Measurements from ENCODE around the gene FNDC4.
A peak's percentile ranks its signal among the peaks of the same experiment; 100 is the strongest.
"Not testable (repeated sequence)": the region's sequence is repeated elsewhere in the genome, so short reads cannot be mapped to it uniquely, and the experiment has no call there.

The FNDC4 gene, protein sequence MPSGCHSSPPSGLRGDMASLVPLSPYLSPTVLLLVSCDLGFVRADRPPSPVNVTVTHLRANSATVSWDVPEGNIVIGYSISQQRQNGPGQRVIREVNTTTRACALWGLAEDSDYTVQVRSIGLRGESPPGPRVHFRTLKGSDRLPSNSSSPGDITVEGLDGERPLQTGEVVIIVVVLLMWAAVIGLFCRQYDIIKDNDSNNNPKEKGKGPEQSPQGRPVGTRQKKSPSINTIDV

GRCh38 chr2:27494944-27495554, at the start of gene FNDC4:
FNDC4 (minus strand) TSS chr2:27495200; CDS start chr2:27494679, 521 bp downstream.
- Histone ChIP-seq H3K9me3 (ENCODE audit: control insufficient read depth, low read length) (no peaks in the 10 kb centered on the region), H3K36me3 (ENCODE audit: control insufficient read depth, insufficient read depth, low read length, severe bottlenecking) (peaks cover 24% of the 10 kb centered on the region), H3K4me1 (ENCODE audit: control insufficient read depth, insufficient read depth, low read length) (peaks cover 28% of the 10 kb centered on the region), H3K27me3 (replicated peaks; ENCODE audit: control insufficient read depth, insufficient read depth, low read length) (no peaks in the 10 kb centered on the region), H3K4me3 (ENCODE audit: low read length) (peak within 1 kb of the TSS; percentile 77), H3K9ac (ENCODE audit: low read length) (peak within 1 kb of the TSS; percentile 88)
- peak; percentile 67 for DNase-seq (ENCODE audit: low read depth)

GRCh38 chr2:27544143-27544821, 49.3 kb upstream of the FNDC4 start:
- no peaks in the 10 kb centered on the region for H3K36me3 ChIP-seq (ENCODE audit: control insufficient read depth, insufficient read depth, low read length, severe bottlenecking)
- DNase-seq (ENCODE audit: low read depth) = no peak
- H3K9ac ChIP-seq (ENCODE audit: low read length) = no peak overlapping the region
- H3K4me1 ChIP-seq (ENCODE audit: control insufficient read depth, insufficient read depth, low read length) = no peaks in the 10 kb centered on the region
- H3K9me3 ChIP-seq (ENCODE audit: control insufficient read depth, low read length) = peaks cover 3% of the 10 kb centered on the region
- no peak overlapping the region for H3K4me3 ChIP-seq (ENCODE audit: low read length)
- H3K27me3 ChIP-seq (replicated peaks; ENCODE audit: control insufficient read depth, insufficient read depth, low read length) = no peaks in the 10 kb centered on the region

DNA sequence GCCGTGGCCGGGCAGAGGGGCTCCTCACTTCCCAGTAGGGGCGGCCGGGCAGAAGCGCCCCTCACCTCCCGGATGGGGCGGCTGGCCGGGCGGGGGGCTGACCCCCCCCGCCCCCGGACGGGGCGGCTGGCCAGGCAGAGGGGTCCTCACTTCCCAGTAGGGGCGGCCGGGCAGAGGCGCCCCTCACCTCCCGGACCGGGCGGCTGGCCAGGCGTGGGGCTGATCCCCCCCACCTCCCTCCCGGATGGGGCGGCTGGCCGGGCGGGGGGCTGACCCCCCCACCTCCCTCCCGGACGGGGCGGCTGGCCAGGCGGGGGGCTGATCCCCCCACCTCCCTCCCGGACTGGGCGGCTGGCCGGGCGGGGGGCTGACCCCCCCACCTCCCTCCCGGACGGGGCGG, 44.6 kb upstream of the FNDC4 start:
- H3K27me3 ChIP-seq (replicated peaks; ENCODE audit: control insufficient read depth, insufficient read depth, low read length); H3K4me1 ChIP-seq (ENCODE audit: control insufficient read depth, insufficient read depth, low read length); DNase-seq (ENCODE audit: low read depth); H3K9me3 ChIP-seq (ENCODE audit: control insufficient read depth, low read length); H3K9ac ChIP-seq (ENCODE audit: low read length); H3K4me3 ChIP-seq (ENCODE audit: low read length); H3K36me3 ChIP-seq (ENCODE audit: control insufficient read depth, insufficient read depth, low read length, severe bottlenecking): not testable (repeated sequence)

DNA sequence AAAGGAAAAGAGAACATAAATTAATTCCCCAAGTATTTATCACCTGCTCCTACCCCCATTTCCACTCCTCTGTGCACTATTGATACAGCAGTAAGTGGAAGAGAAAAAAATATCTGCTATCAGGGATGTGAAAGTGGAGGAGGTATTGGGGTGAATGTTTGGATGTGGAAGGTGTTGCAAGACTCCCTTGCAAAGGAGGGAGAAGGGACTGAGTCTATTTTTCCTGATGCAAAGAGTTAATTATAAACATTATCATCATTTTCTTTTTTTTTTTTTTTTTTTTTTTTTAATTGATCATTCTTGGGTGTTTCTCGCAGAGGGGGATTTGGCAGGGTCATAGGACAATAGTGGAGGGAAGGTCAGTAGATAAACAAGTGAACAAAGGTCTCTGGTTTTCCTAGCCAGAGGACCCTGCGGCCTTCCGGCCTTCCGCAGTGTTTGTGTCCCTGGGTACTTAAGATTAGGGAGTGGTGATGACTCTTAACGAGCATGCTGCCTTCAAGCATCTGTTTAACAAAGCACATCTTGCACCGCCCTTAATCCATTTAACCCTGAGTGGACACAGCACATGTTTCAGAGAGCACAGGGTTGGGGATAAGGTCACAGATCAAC, 43.9 kb upstream of the FNDC4 start:
- not testable (repeated sequence) for H3K27me3 ChIP-seq (replicated peaks; ENCODE audit: control insufficient read depth, insufficient read depth, low read length); H3K9me3 ChIP-seq (ENCODE audit: control insufficient read depth, low read length); H3K36me3 ChIP-seq (ENCODE audit: control insufficient read depth, insufficient read depth, low read length, severe bottlenecking); DNase-seq (ENCODE audit: low read depth); H3K4me1 ChIP-seq (ENCODE audit: control insufficient read depth, insufficient read depth, low read length); H3K9ac ChIP-seq (ENCODE audit: low read length); H3K4me3 ChIP-seq (ENCODE audit: low read length)

GRCh38 chr2:27537287-27537686, 42.3 kb upstream of the FNDC4 start:
- DNase-seq (ENCODE audit: low read depth) = no peak
- Histone ChIP-seq H3K9ac (ENCODE audit: low read length) (no peak overlapping the region), H3K4me1 (ENCODE audit: control insufficient read depth, insufficient read depth, low read length) (no peaks in the 10 kb centered on the region), H3K4me3 (ENCODE audit: low read length) (no peak overlapping the region), H3K27me3 (replicated peaks; ENCODE audit: control insufficient read depth, insufficient read depth, low read length) (peaks cover 9% of the 10 kb centered on the region), H3K36me3 (ENCODE audit: control insufficient read depth, insufficient read depth, low read length, severe bottlenecking) (no peaks in the 10 kb centered on the region), H3K9me3 (ENCODE audit: control insufficient read depth, low read length) (no peaks in the 10 kb centered on the region)

DNA sequence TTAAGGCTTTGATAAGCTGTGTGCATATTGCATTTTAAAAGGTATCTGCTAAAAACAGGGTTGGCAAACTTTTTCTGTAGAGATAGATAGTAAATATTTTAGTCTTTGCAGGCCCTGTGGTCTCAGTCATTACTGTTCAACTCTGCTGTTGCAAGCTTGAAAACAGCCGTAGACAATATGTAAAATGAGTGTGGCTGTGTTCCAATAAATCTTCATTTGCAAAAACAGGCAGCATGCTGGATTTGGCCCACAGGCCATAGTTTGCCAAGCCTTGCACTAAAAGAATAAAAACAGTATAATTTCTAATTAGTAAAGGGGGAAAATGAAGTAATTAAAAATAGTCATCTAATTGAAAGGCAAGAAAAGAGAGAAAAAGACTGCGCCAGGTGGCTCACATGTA, 37.0 kb upstream of the FNDC4 start:
- DNase-seq (ENCODE audit: low read depth) = no peak
- no peaks in the 10 kb centered on the region for H3K36me3 ChIP-seq (ENCODE audit: control insufficient read depth, insufficient read depth, low read length, severe bottlenecking)

GRCh38 chr2:27527182-27527581, 32.2 kb upstream of the FNDC4 start:
- DNase-seq (ENCODE audit: low read depth) = no peak
- no peaks in the 10 kb centered on the region for H3K27me3 ChIP-seq (replicated peaks; ENCODE audit: control insufficient read depth, insufficient read depth, low read length)

More for the DNA sequence above, 37.0 kb upstream of the FNDC4 start:
- peaks cover 3% of the 10 kb centered on the region for H3K9me3 ChIP-seq (ENCODE audit: control insufficient read depth, low read length)
- H3K4me1 ChIP-seq (ENCODE audit: control insufficient read depth, insufficient read depth, low read length) = no peaks in the 10 kb centered on the region
- no peaks in the 10 kb centered on the region for H3K27me3 ChIP-seq (replicated peaks; ENCODE audit: control insufficient read depth, insufficient read depth, low read length)
- H3K9ac ChIP-seq (ENCODE audit: low read length) = no peak overlapping the region
- no peak overlapping the region for H3K4me3 ChIP-seq (ENCODE audit: low read length)

GRCh38 chr2:27522400-27522945, 27.5 kb upstream of the FNDC4 start:
- Histone ChIP-seq H3K9ac (ENCODE audit: low read length) (no peak overlapping the region), H3K36me3 (ENCODE audit: control insufficient read depth, insufficient read depth, low read length, severe bottlenecking) (no peaks in the 10 kb centered on the region), H3K4me3 (ENCODE audit: low read length) (no peak overlapping the region), H3K9me3 (ENCODE audit: control insufficient read depth, low read length) (no peaks in the 10 kb centered on the region), H3K27me3 (replicated peaks; ENCODE audit: control insufficient read depth, insufficient read depth, low read length) (peaks cover 4% of the 10 kb centered on the region), H3K4me1 (ENCODE audit: control insufficient read depth, insufficient read depth, low read length) (no peaks in the 10 kb centered on the region)
- no peak for DNase-seq (ENCODE audit: low read depth)

More at GRCh38 chr2:27527182-27527581, 32.2 kb upstream of the FNDC4 start:
- H3K36me3 ChIP-seq (ENCODE audit: control insufficient read depth, insufficient read depth, low read length, severe bottlenecking) = no peaks in the 10 kb centered on the region
- no peak overlapping the region for H3K4me3 ChIP-seq (ENCODE audit: low read length)
- H3K9ac ChIP-seq (ENCODE audit: low read length) = no peak overlapping the region
- no peaks in the 10 kb centered on the region for H3K4me1 ChIP-seq (ENCODE audit: control insufficient read depth, insufficient read depth, low read length)
- peaks cover 3% of the 10 kb centered on the region for H3K9me3 ChIP-seq (ENCODE audit: control insufficient read depth, low read length)

DNA sequence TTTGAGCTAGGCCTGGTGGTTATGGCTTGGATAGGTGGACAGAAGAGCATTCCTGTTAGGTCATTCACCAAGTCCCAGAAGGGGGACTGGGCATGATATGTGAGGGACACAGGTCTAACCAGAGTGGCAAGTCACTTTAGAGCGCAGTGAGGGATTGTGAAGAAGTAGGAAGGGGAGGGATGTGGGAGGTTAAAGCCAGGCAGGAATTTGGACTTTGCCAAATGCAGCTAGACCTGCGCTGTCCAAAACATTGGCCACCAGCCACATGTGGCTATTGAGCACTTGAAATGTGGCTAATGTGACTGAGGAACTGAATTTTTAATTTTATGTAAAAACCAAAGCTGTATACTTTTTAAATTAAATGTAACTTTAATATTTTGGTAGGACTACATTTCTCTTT, 25.3 kb upstream of the FNDC4 start:
- no peaks in the 10 kb centered on the region for H3K9me3 ChIP-seq (ENCODE audit: control insufficient read depth, low read length)
- H3K27me3 ChIP-seq (replicated peaks; ENCODE audit: control insufficient read depth, insufficient read depth, low read length) = peaks cover 4% of the 10 kb centered on the region
- DNase-seq (ENCODE audit: low read depth) = no peak
- no peaks in the 10 kb centered on the region for H3K4me1 ChIP-seq (ENCODE audit: control insufficient read depth, insufficient read depth, low read length)
- no peak overlapping the region for H3K9ac ChIP-seq (ENCODE audit: low read length)
- H3K4me3 ChIP-seq (ENCODE audit: low read length) = no peak overlapping the region
- no peaks in the 10 kb centered on the region for H3K36me3 ChIP-seq (ENCODE audit: control insufficient read depth, insufficient read depth, low read length, severe bottlenecking)

DNA sequence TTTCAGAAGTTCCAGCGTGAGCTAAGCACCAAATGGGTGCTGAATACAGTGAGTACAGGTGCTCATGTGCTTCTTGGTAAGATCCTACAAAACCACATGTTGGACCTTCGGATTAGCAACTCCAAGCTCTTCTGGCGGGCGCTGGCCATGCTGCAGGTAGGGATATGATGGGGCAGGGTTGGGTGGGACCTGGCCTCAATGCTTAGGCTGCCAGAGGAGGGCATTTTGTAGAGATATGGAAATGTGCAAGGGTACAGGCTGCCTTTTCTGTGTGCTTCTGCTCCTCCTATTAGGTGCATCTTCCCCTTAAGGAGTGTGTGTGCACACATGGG, 23.7 kb upstream of the FNDC4 start:
- DNase-seq (ENCODE audit: low read depth) = no peak
- Histone ChIP-seq H3K4me3 (ENCODE audit: low read length) (no peak overlapping the region), H3K9ac (ENCODE audit: low read length) (no peak overlapping the region), H3K27me3 (replicated peaks; ENCODE audit: control insufficient read depth, insufficient read depth, low read length) (peaks cover 4% of the 10 kb centered on the region), H3K36me3 (ENCODE audit: control insufficient read depth, insufficient read depth, low read length, severe bottlenecking) (no peaks in the 10 kb centered on the region), H3K4me1 (ENCODE audit: control insufficient read depth, insufficient read depth, low read length) (no peaks in the 10 kb centered on the region), H3K9me3 (ENCODE audit: control insufficient read depth, low read length) (no peaks in the 10 kb centered on the region)

DNA sequence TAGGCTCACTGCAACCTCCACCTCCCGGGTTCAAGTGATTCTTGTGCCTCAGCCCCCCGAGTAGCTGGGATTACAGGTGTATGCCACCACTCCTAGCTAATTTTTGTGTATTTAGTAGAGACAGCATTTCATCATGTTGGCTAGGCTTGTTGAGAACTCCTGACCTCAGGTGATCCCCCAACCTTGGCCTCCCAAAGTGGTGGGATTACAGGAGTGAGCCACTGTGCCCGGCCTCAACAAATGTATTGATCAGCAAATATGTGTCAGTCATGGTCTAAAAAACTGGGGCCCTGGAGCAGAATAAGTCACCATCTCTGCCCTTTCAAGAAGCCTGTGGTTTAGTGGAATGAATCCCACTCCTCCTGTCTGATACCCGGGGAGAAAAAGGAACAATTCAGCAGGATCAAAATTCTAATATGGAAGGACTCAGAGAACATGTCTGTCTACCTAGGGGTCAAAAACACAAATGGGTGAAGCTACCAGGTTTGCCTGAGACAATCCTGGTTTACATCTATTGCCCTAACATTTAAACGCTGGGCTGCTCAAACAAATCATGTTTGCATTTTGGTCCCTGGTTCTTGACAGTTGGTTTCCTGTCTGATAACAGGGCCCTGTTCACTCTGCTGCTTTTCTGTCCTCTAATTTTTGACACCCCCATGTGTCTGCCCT, 23.2 kb upstream of the FNDC4 start:
- H3K4me1 ChIP-seq (ENCODE audit: control insufficient read depth, insufficient read depth, low read length) = no peaks in the 10 kb centered on the region
- H3K9me3 ChIP-seq (ENCODE audit: control insufficient read depth, low read length) = no peaks in the 10 kb centered on the region
- no peak overlapping the region for H3K4me3 ChIP-seq (ENCODE audit: low read length)
- H3K27me3 ChIP-seq (replicated peaks; ENCODE audit: control insufficient read depth, insufficient read depth, low read length) = peaks cover 4% of the 10 kb centered on the region
- no peak for DNase-seq (ENCODE audit: low read depth)
- no peaks in the 10 kb centered on the region for H3K36me3 ChIP-seq (ENCODE audit: control insufficient read depth, insufficient read depth, low read length, severe bottlenecking)
- no peak overlapping the region for H3K9ac ChIP-seq (ENCODE audit: low read length)

Measured in adipocyte (in vitro differentiated cells).